ENCODE results near the gene MRGPRF.

- no peak for TF ChIP-seq EZH2 (IDR thresholded peaks at IDR 0.05; ENCODE audit: borderline replicate concordance, low read length)
- no peak for TF ChIP-seq CTCF (conservative IDR thresholded peaks at IDR 0.05 in 1 of 2, IDR thresholded peaks at IDR 0.05 in 1 of 2; ENCODE audit: extremely low read depth in 1 of 2, insufficient read depth in 1 of 2, low read depth in 1 of 2, low read length in 2 of 2)
Observed at GRCh38 chr11:69034123-69034867, 21.2 kb upstream of the MRGPRF start.
